Activated T-cell treated with anti-CD3 and anti-CD28 coated beads for 4 hours (primary cell): Measurements from ENCODE around the gene NEO1.

Experiments
- DNase-seq: peaks from one replicate; pipeline ENCODE4 v3.0.0-alpha.2; 2020

Gene NEO1

DNA sequence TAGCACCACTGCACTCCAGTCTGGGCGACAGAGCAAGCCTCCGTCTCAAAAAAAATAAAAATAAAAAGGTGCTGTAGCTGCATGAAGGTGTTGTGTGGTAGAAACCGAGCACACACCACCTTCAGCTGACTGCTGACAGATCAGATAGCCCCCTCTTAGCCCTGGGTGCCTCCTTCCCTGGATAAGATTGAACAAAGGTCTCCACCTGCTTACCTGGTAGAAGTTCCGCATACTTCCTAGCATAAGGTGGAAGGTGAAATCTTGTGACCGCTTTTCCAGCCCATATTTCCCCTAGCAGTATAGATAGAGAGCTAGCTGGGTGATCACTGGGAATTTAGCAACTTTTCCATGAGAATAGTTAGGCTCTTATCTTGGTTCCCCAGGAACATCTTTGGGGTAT lies 18.7 kb upstream of the NEO1 start:
- DNase-seq = no peak

DNA sequence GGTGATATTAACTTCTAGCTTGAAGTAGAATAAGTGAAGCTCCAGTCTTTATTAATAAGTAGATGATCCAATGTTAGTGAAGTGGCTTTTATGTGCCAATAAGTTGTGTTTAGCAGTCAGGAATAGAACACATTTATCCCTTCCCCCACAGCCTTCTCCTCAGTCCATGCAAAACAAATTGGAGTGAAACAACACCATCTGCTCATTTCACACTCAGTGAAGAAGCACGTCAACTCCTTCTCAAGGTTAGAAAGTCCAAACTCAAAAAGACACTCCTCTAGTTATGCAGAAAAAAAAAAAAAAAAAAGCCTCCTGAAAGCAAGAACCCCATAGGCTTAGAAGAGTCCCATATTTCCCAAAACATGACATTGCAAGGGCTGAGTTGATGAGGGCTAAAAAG lies 18.0 kb upstream of the NEO1 start:
- no peak for DNase-seq

DNA sequence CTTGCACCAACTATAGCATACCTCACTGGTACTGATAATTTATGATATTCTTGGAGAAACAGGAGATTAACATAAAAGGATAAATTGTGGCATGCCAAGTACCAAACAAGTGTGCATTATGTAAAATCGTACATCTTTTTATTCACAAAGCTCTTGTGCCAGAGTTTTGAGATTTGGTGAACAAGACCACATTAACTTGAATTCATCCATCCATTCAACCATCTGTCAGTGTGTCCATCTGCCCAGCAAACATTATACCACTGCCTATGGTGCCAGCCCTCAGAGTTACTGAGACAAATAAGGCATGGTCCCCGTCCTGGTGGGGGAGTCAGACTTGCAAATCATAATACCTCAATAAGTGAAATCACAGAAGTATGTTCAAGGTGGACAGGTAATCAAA lies 17.0 kb upstream of the NEO1 start:
- no peak for DNase-seq

DNA sequence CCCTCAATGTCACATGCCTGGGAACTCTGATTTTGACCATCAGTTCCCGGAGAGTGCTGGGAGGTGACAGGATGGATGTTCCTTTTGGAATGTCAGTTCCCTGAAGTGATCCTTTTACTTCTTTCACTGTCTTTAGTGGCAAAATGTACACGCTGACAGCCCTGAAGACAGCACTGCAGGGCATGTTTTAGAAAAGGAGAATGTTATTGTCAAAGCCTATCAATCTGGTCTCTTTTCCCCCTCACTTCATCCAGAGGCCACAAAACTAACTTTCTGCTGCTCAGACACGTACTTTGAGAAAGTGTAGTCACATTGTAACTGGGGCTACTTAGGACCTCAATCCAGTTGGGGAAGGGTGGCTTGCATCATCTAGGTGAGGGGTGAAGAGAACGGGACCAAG lies 14.0 kb upstream of the NEO1 start:
- no peak for DNase-seq

DNA sequence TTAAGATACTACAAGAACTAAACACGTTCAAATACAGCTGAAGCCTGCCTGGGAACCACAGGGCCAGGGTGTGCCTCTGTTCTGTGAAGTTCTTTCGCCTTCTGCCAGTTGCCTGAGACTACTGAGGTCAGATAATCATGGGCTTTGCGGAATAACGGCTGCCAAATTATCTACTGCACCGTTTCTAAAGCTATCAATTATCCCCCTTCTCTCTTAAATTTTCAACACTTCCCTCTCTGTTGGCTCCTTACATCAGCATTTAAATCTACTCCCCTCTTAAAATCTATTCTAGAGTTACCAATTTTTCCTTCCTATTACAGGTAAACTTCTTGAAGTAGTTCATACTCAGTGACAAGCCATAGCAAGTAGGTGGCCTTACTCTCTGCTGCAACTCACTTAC lies 6.2 kb upstream of the NEO1 start:
- DNase-seq = no peak

DNA sequence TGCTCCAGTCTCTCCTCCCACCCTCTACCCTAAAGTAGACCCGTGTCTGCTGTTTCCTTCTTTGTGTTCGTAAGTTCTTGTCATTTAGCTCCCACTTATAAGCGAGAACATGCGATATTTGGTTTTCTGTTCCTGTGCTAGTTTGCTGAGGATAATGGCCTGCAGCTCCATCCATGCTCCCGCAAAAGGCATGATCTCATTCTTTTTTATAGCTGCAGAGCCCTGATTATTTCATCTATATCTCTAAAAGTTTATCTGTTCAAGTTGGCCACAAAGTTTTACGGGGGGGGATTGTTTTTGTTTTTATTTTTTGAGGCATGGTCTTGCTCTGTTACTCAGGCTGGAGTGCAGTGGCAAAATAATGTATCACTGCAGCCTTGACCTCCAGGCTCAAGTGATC lies 4.4 kb upstream of the NEO1 start:
- DNase-seq = no peak

DNA sequence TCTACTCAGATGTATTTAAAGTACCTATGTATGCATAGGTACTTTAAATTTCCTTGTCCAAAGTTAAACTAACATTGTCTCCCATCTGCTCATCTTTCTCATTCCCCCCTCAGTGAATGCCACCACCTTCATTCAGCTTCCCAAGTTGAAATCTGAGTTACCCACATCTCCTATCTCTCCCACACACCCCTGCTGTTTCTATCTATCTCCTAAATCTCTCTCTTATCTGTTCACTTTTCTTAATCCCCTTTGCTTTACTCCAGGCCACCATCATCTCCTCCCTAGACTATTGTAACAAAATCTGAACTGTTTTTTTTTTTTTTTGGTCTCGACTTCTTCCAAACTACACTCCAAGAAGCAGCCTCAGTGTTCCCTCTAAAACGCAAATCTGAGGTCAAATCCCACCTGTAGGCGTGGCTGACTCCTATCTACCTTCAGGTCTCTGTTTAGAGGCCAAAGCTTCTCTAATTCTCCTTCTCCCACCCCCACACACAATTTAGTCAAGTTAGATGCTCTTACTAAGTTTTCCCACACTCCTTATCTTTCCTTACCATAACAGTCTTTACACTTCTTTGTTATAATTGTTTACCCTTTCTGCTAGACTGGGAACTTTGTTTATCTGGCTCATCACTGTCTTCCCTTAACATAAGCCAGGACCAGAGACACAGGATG lies 3.5 kb upstream of the NEO1 start:
- no peak for DNase-seq

DNA sequence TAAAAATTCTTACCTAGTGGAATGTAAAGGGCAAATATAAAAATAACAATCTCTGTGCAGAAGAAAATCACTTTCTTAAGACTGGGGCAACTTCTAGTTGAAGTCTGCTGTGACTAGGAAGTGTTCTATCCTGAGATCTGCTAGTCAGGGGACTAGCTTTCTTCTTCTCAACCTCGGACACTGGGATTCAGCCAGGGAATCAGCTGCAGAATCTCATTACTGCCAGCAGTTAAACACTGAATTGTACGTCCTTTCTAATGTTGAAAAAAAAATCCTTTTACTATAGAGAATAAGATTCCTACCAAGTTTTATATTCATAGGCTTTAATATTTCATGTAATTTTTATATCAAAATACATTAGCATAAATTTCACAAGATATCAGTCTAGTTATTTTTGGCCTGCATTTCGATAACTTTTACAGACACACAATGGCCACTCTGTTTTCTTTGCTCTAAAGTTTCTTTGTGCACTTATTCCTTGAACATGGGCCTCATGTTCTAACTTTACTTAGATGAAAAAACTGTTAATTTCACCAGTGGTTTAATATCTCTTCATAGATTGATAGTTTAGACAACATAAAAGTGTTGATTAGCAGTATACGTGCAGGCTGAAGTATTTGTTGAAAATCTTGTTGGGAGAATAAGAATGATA lies 2.6 kb upstream of the NEO1 start:
- DNase-seq = no peak

DNA sequence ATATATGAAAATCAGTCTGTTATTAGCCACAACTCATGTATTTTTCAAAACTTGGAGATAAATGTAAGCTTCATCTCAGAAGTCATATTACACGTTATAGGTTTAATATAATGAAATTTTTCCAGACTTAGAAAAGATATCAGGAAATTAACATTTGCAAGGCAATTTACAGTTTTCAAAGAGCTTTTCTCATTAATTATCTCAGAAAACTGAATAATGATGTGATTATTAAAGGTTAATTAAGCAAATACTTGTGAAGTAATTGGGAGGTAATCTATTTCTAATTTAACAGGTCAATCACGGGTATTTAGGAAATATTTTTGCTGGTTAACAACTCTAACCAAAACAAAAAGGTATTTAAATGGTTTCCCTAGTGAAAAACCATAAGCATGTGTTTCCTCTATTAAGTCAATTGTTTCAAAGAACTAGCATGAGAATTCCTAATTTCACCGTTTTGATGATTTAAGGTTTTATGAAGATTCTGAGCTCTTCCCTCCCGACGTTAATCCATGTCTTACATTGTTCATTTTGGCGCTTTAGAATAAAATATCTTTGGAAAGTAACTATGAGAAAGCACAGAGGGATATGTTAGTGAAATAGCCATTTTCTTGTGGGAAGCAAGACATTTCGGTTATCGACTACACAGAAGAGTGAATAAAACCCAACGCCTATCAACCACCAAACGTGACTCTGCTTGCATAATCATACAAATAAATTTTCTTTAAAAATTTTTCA lies 1.5 kb upstream of the NEO1 start:
- no peak for DNase-seq

DNA sequence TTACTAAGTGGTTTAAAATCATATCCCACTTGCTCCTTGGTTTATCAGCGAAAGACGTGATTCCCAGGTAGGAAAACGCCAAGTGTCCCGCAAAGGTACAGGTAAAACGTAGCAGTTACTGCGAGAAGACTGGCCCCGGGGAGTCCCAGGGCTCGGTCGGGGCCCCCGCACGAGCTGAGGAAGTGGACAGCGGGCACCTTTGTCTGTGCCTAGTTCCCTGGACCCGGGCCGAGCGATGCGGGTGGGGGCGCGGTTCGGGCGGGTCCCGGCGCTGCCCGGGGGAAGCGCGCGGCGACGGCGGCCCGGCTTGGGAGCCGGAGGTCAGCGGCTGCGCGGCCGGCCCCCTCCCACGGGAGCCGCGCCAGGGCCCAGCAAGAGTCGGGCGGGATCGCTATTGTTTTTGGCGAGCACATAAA lies 864 bp upstream of the NEO1 start:
- DNase-seq = no peak

DNA sequence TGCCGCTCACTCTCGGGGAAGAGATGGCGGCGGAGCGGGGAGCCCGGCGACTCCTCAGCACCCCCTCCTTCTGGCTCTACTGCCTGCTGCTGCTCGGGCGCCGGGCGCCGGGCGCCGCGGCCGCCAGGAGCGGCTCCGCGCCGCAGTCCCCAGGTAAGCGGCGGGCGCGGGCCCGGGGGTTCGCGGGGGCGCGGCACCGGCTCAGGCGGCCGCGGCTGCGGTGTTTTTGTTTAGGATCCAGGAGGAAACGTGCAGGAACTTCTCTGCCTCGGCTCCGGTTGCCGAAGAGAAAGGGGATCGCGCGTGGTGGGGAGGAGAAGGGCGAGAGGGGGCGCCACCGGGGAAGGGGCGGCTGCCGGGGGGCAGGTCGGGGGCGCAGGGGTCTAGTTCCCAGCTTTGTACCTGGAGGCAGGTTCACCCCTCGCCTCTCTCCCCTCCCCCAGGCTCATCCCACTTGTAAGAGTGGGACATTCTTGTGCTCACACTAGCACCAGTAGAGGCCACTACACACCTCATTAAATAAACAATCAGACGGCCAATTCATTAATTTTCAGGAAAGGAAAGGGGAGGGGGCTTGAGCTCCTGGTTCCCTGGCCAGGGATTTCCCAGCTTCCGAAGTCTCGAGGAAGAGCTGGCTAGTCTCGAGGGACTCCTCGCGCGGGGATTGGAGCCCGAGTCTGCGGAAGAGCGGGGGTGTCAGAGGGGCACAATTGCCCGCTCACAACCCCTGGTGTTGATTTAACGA lies 562 bp downstream of the NEO1 start:
- DNase-seq = peak; percentile 12

DNA sequence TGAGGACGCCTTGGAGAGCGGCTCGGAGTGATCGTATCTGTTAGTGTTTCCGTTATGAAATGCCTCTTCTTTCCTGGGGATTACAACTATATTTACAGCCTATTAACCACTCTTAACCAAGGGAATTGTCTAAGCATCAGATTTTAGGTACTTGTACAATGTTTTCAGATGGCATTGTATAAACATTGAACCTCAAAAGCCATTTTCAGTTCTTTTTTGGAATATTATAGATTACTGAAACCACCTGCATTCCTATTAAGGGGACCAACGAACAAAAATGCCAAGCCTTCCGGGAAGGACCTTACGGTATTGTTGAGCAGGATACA lies 1.1 kb downstream of the NEO1 start:
- DNase-seq = no peak

DNA sequence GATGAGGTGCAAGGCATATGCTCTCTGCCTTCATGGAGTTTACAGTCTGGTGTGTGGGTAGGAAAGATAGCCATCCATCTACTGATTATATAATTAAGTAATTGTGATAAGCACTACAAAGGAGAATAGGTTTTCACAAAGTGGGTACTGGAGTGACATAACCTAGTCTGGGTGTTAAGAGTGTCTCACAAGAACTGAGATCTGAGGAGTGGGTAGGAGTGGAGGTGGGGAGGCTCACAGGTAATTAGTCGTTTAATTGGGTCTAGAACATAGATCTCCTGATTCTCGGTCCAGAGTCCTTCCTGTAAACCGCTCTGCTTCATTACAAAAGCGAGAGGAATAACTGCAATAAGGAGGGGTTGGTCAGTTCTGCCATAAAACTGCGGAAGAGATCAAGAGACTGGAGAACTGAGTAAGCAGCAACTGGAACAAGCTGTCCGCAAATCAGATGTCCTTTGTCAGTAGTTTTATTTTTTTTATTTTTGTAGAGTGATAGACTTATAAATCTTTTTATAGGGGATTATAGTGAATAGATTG lies 2.2 kb downstream of the NEO1 start:
- no peak for DNase-seq

DNA sequence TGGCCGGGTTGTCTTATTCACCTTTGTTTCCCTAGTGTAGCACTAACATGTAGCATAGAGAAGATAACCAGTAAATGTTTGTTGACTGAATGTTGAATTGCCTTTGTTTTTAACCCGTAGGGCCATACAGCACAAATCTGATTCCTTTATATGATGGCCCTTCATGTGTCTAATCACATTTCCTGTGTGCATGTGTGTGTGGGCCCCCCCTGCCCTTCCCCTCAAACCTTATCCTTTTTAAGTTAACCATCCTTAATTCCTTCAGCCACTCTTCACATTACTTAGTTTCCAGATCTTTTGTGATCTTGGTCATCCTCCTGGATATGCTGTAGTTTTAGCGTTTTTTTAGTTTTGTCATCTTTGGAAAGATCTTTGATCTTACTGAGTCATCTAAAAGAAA lies 4.2 kb downstream of the NEO1 start:
- no peak for DNase-seq

DNA sequence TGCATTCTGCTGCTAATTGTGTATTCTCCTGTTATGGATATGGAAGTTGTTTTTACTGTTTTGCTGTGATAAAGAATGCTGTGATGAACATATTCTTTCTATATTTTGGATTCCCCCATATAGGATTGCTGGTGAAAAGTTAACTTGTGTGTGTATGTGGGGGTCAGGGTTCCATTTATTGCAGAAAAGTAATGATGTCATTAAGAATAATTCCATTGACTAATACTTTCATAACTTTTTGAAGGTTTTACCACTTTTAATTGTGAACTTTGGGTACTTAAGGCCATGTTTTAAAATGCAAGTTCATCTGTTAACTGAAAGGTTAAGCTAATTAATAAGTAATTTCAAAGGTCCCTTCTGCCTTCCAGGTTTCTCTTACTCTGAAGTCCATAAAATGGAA lies 6.2 kb downstream of the NEO1 start:
- no peak for DNase-seq

DNA sequence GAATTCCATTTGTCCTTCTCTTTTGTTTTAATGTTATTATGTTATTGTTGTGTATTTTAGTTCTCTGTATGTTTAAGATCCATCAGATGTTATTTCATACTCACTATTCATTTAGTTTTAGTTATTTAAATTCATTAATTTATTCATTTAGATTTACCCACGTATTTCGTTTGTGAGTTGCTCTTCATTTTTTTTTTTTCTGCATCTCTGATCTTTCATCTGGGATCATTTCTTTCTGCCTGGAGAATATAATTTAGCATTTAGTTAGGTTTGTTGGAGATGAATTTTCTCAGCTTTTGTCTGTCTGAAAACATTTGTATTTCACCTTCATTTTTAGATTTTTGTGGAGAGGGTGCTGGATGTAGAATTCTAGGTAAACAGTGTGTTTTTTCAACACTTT lies 12.9 kb downstream of the NEO1 start:
- DNase-seq = no peak

DNA sequence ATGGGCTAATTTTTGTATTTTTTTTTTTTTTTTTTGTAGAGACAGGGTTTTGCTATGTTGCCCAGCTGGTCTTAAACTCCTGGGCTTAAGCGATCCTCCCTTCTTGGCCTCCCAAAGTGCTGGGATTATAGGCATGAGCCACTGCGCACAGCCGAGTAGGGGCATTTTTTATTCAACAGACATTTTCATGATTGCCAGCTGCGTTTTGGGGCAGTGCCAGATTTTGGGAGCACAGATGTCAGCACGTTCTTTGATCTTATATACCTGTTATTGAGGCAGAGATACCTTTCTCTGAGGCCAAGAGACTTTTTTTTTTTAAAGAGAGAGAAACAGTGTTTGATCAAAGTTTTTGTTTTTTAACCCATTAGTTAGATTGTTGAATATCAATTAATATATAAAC lies 16.8 kb downstream of the NEO1 start:
- DNase-seq = no peak

DNA sequence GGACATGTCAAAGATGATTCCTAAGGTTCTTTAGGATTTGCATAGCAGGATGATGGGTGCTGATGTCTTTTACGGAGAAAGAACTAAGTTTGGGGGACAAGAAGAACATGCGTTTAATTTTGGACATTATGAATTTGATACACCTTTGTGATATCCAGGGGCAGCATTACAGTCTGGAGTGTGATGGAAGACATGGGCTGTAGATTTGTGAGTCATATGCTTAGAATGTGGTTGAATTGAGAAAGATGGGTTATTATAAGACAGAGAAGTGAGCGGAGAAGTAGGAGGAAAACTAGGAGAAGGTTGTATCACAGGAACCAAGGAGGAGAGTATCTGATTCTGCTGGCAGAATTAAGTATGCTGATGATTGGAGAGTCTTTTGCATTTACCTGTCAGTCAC lies 20.6 kb downstream of the NEO1 start:
- DNase-seq = no peak

DNA sequence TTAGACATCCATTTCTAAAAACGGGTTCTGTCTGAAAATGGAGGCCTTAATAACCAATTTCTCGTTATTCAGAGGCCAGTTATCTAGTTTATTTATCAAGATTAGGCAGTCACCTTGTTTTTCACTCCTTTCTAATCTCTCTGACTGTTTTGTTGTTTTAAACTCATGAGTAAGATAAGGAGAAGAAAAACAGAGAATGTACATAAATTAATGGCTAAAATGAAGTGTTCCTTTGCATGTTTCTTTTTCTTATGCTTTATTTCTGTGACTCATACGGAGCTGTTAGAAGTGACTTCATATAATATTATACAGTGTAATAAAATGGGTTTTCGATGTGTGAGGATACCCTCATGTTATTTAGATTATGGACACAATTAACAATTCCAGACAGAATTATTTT lies 22.0 kb downstream of the NEO1 start:
- no peak for DNase-seq

DNA sequence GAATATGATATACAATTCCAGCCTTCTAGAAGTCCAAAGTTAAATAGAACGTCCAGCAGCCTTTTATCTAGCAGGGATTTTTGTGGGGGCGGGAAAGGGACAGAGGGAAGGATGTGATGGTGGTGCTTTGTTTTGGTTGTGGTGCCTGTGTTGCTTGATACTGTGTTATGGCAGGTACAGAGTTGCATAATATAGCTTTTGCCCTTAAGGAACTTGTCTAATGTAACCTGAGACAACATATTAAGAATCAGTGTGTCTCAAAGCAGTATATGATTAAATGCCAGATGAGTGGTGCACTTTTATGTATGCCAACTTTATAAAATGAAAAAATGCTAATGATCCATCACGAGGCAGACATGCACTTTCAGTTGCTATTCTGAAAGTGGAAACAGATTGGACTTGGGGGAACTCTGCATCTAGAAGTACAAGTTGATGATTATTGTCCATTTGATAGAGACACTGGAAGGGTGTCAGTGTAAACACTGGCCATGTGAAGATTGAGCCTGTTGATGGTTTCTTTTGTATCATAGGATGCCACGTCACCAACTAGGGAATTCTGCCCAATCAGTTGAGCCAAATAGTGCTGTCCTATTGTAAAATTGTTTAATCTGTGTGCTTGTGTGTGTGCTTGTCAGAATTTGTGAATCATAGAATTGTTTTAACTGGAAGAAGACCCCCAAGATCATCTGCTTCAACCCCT lies 23.0 kb downstream of the NEO1 start:
- no peak for DNase-seq

DNA sequence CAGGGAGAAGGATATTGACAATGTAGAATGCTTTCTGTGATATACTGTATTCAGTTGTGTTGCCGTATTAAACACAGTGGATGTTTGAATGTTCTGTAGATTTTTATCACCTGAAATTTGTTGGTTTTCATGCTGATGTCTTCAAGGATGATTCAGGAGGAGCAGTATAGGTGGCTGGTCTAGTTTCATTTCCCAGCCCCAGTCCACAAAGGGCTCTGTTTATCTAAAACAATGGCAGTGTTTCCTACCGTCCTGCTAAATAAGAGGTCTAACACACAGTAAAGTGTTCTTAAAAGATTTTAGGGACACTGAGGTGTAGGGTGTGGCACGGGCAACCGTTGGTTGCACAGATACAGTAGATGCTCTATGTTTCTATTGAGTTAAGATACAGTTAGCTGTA lies 26.0 kb downstream of the NEO1 start:
- DNase-seq = no peak

DNA sequence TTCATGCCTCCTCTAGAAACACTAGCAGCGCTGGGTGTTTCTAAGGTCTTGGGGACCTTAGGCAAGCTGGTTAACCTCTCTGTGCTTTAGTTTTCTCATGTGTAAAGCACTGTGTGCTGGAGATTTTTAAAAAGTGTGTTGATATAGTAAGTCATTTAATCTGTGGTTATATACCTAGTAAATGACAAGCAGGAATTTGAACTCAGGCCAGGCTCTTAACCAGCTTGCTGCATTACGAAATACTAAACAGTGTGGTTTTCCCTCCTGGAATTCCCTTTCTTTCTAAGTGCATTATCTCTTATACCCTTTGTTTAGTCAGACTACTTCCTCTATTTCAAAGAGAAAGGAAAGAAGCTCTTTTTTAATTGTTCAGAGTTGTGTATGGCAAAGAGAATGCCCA lies 26.5 kb downstream of the NEO1 start:
- DNase-seq = no peak

DNA sequence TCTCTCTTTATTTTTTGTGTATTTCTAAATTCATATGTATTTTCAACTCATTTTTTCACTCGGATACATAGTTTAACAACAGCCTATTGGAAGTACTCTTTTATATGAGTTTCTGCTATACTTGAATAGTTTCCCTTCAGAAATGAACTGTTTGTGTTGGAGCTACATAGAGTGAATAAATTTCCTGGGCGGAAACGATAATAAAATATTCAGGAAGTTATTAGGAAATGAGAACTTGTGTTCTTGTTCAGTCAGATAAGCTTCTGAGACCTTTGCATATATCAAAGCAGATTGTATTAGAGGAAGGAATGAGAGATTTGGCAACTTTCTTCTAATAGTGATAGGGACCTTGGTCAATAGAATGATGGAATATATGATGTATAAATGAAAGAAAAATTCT lies 27.3 kb downstream of the NEO1 start:
- no peak for DNase-seq
